ENCODE results near the gene FDX2. TPM values are rescaled to one million over a fixed set of nuclear protein-coding genes. Genes with fewer than 3 reads are reported as not detected.

FDX2 gene
- total and polyA plus RNA-seq, 9 donors = 2.5 to 23.6 (median 13.2) TPM

DNA sequence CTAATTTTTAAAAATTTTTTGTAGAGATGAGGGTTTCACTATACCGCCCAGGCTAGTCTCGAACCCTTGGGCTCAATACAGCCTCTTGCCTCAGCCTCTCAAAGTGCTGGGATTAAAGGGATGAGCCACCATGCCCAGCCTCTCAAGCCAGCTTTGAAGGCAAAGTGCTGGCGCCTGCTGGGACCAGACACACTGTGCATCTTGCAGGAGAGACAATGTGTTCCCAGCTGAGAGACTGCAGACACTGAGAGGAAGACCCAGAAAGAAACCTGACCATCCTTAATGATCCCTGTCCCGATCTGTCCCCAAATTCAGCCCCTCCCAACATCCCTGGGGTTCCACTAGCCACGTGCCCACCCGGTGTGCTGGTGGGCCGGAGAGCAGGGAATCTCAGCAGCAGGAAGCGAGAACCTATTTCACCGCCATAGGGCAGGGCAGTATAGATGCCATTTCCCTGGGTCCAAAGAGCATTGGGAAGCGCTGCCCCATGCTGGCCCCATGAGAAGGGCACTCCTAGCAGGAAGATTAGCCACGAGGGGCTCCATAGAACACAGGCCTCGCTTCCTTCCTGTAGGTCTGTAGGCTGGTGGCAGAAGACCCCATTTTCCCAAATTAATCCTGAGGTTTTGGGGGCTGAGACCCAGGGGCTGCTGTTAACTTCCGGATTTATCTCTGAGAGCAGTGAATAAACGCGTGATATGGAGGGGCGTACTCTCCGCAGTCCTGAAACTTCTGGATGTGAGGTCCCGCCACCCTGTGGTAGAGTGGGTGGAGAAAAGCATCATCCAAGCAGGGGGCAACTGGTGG is 16.5 kb upstream of the FDX2 start:
- DNase-seq = no peak
- H3K4me3 ChIP-seq = peak overlapping the region; percentile 91
- no peaks in the 10 kb centered on the region for H3K36me3 ChIP-seq
- no peaks in the 10 kb centered on the region for H3K27me3 ChIP-seq
- TF ChIP-seq, protein P1, sequence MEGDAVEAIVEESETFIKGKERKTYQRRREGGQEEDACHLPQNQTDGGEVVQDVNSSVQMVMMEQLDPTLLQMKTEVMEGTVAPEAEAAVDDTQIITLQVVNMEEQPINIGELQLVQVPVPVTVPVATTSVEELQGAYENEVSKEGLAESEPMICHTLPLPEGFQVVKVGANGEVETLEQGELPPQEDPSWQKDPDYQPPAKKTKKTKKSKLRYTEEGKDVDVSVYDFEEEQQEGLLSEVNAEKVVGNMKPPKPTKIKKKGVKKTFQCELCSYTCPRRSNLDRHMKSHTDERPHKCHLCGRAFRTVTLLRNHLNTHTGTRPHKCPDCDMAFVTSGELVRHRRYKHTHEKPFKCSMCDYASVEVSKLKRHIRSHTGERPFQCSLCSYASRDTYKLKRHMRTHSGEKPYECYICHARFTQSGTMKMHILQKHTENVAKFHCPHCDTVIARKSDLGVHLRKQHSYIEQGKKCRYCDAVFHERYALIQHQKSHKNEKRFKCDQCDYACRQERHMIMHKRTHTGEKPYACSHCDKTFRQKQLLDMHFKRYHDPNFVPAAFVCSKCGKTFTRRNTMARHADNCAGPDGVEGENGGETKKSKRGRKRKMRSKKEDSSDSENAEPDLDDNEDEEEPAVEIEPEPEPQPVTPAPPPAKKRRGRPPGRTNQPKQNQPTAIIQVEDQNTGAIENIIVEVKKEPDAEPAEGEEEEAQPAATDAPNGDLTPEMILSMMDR (IDR thresholded peaks at IDR 0.05) = no peak
- no peak for TF ChIP-seq POLR2A (IDR thresholded peaks at IDR 0.05)
- no peak for TF ChIP-seq EP300 (IDR thresholded peaks at IDR 0.05)
- 22 to 26% (median 25%) methylated on average over 18 of the region's 18 CpGs for WGBS, 3 donors
- H3K9me3 ChIP-seq = no peaks in the 10 kb centered on the region
- intact Hi-C loops (cut with DNase I) = loop anchor here in 1 of 4 donors (5.0 kb wide), 1 partner anchor 50 kb away; the partner anchor contains the start of gene TYK2
- H3K4me1 ChIP-seq (ENCODE audit: insufficient read depth) = peaks cover 12% of the 10 kb centered on the region
- H3K27ac ChIP-seq = peak overlapping the region; percentile 78 to 89

DNA sequence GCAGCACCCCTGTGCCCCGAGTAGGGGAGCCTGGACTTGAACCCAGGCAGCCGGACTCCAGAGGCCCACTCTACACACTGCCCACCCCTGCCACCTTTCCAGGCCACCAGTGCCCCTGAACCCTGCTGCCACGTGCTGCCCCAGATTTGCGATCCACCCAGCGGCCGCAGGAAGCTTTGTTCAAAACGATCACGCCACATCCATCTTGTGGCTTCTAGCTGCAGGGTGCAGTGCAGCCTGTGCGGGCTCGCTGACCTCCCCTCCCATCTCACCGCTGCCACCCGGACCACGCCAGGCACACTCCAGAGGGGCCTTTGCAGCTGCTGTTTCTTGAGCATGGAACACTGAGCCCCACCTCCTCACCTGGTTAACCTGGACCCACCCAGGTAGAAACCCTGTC is 13.7 kb upstream of the FDX2 start:
- H3K27ac ChIP-seq = no peak overlapping the region
- peaks cover 10% of the 10 kb centered on the region for H3K4me1 ChIP-seq (ENCODE audit: insufficient read depth)
- H3K9me3 ChIP-seq = no peaks in the 10 kb centered on the region
- H3K4me3 ChIP-seq = no peak overlapping the region
- H3K27me3 ChIP-seq = no peaks in the 10 kb centered on the region
- WGBS, 3 donors = 90 to 92% (median 92%) methylated on average over 13 of the region's 13 CpGs
- no peaks in the 10 kb centered on the region for H3K36me3 ChIP-seq
- no peak for DNase-seq
- intact Hi-C loops (cut with DNase I) = no loop called here
- TF ChIP-seq EP300 (IDR thresholded peaks at IDR 0.05) (no peak), POLR2A (IDR thresholded peaks at IDR 0.05) (no peak)
- TF ChIP-seq, protein P1 (IDR thresholded peaks at IDR 0.05) = no peak

DNA sequence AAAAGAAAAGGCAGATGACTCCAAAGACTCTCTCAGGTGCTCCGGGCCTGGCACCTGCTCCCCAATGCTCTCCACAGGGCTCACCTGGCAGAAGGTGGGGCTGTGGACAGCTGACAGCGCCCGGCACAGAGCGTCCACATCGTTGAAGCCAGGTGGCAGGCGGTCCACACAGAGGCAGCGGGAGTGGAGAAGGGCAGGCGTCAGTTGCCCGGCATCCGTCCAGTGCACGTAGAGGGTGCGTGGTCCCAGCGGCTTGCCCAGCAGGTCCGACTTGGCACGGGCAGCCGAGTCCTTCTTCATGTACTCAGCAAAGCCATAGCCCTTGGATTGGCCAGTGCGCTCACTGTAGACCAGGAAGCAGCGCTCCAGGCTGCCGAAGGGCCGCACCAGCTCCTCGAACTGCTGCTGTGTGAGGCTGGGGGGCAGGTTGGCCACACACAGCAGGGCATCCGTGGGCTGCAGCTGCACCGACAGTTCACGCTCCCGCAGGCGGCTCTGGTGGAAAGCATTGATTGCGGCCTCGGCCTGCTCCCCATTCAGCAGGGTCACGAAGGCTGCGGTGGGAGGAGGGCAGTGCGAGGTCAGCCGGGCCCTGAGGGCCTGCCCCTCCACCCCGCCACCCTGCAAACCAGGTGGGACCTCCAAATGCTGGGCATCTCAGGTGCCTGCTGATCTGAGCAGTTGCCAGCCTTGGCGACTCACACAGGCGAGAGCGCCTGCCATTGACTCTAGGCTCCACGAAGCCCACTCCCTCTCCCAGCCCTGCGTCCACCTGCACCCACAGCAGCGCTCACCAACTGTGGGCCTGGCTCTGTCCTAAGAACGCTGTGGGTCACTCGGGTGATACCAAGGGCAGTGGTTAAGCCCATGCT is 13.0 kb upstream of the FDX2 start:
- no peak for DNase-seq
- H3K4me1 ChIP-seq (ENCODE audit: insufficient read depth) = peaks cover 5% of the 10 kb centered on the region
- WGBS, 3 donors = 91 to 92% (median 92%) methylated on average over 36 to 41 of the region's 41 CpGs
- H3K4me3 ChIP-seq = no peak overlapping the region
- no peak overlapping the region for H3K27ac ChIP-seq
- TF ChIP-seq POLR2A (IDR thresholded peaks at IDR 0.05) = no peak
- no peak for TF ChIP-seq EP300 (IDR thresholded peaks at IDR 0.05)
- TF ChIP-seq, protein P1 (IDR thresholded peaks at IDR 0.05) = no peak
- no peaks in the 10 kb centered on the region for H3K9me3 ChIP-seq
- no peaks in the 10 kb centered on the region for H3K27me3 ChIP-seq
- H3K36me3 ChIP-seq = no peaks in the 10 kb centered on the region
- intact Hi-C loops (cut with DNase I) = no loop called here

DNA sequence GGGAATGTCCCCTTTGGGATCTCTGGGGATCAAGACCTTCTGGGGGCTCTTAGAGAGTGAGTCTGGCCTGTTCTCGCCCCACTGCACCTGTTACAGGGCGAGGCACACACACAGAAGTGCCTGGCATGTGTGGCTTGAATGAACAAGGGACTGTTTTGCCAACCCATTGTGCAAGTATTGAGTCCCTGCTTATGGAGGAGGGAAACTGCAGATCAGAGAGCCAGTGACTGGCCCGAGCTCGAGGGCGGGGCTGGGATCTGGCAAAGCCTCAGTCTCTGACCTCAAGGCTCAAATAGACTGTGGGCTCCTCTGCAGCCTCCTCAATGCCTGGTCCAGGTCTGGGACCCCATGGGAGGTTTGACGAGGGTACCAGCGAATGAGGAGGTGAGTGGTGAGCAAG is 12.0 kb upstream of the FDX2 start:
- WGBS, 3 donors = 85 to 89% (median 88%) methylated on average over 7 of the region's 7 CpGs
- H3K36me3 ChIP-seq = no peaks in the 10 kb centered on the region
- intact Hi-C loops (cut with DNase I) = no loop called here
- DNase-seq = no peak
- TF ChIP-seq POLR2A (IDR thresholded peaks at IDR 0.05) (no peak), EP300 (IDR thresholded peaks at IDR 0.05) (no peak)
- TF ChIP-seq, protein P1 (IDR thresholded peaks at IDR 0.05) = no peak
- no peak overlapping the region for H3K4me3 ChIP-seq
- no peak overlapping the region for H3K27ac ChIP-seq
- H3K9me3 ChIP-seq = no peaks in the 10 kb centered on the region
- H3K27me3 ChIP-seq = no peaks in the 10 kb centered on the region
- peaks cover 4% of the 10 kb centered on the region for H3K4me1 ChIP-seq (ENCODE audit: insufficient read depth)

Measured in ovary (tissue), 9 donors.